ENCODE results near the gene SYT15B.
A peak's percentile ranks its signal among the peaks of the same experiment; 100 is the strongest.
"Not testable (repeated sequence)": the region's sequence is repeated elsewhere in the genome, so short reads cannot be mapped to it uniquely, and the experiment has no call there.

The SYT15B gene

GRCh38 chr10:47763554-47764175, at the start of gene SYT15B:
Gene SYT15B, minus strand, starts transcription at chr10:47763592. Its CDS starts 952 bp downstream, at chr10:47762640.
- H4K20me1 ChIP-seq (ENCODE audit: control insufficient read depth, insufficient read depth, low read depth, low read length); H3K4me2 ChIP-seq (ENCODE audit: low read length): not testable (repeated sequence)

GRCh38 chr10:47779590-47779989, 16.2 kb upstream of the SYT15B start:
- H3K9me3 ChIP-seq (ENCODE audit: control insufficient read depth, insufficient read depth, low read length); H3K4me1 ChIP-seq (ENCODE audit: control insufficient read depth, low read length); H4K20me1 ChIP-seq (ENCODE audit: control insufficient read depth, insufficient read depth, low read depth, low read length); H3K9me2 ChIP-seq (replicated peaks; ENCODE audit: control insufficient read depth, low read length); H3K27me3 ChIP-seq (ENCODE audit: control insufficient read depth, low read length); H3K36me3 ChIP-seq (ENCODE audit: control insufficient read depth, low read length); H3K27ac ChIP-seq (ENCODE audit: low read depth, low read length); H3F3A ChIP-seq (ENCODE audit: control insufficient read depth, insufficient read depth); H3K79me2 ChIP-seq (ENCODE audit: control insufficient read depth, low read length); H3K4me3 ChIP-seq (ENCODE audit: low read length); H3K4me2 ChIP-seq (ENCODE audit: low read length): not testable (repeated sequence)

More at GRCh38 chr10:47763554-47764175, at the start of gene SYT15B:
- not testable (repeated sequence) for H3K79me2 ChIP-seq (ENCODE audit: control insufficient read depth, low read length); H3K36me3 ChIP-seq (ENCODE audit: control insufficient read depth, low read length); H3K4me1 ChIP-seq (ENCODE audit: control insufficient read depth, low read length); H3K4me3 ChIP-seq (ENCODE audit: low read length); H3K27ac ChIP-seq (ENCODE audit: low read depth, low read length); H3K9me2 ChIP-seq (replicated peaks; ENCODE audit: control insufficient read depth, low read length); H3K27me3 ChIP-seq (ENCODE audit: control insufficient read depth, low read length); H3K9me3 ChIP-seq (ENCODE audit: control insufficient read depth, insufficient read depth, low read length); H3F3A ChIP-seq (ENCODE audit: control insufficient read depth, insufficient read depth)

- peak; percentile 54 for TF ChIP-seq CTCF (IDR thresholded peaks at IDR 0.05; ENCODE audit: low read depth, low read length, poor library complexity, severe bottlenecking)
- H3K36me3 ChIP-seq (ENCODE audit: control insufficient read depth, low read length); H3K4me1 ChIP-seq (ENCODE audit: control insufficient read depth, low read length); H3F3A ChIP-seq (ENCODE audit: control insufficient read depth, insufficient read depth); H3K9me3 ChIP-seq (ENCODE audit: control insufficient read depth, insufficient read depth, low read length); H4K20me1 ChIP-seq (ENCODE audit: control insufficient read depth, insufficient read depth, low read depth, low read length); H3K27ac ChIP-seq (ENCODE audit: low read depth, low read length); H3K4me3 ChIP-seq (ENCODE audit: low read length); H3K27me3 ChIP-seq (ENCODE audit: control insufficient read depth, low read length); H3K9me2 ChIP-seq (replicated peaks; ENCODE audit: control insufficient read depth, low read length); H3K79me2 ChIP-seq (ENCODE audit: control insufficient read depth, low read length): not testable (repeated sequence)
- 0 out of 2 replicates have a peak overlapping the region, but pooled peaks have one; percentile 19 for H3K4me2 ChIP-seq (ENCODE audit: low read length)
These were observed 12.2 kb upstream of the SYT15B start for GRCh38 chr10:47775361-47776231.

- not testable (repeated sequence) for H3K27me3 ChIP-seq (ENCODE audit: control insufficient read depth, low read length); H3K79me2 ChIP-seq (ENCODE audit: control insufficient read depth, low read length); H3K9me2 ChIP-seq (replicated peaks; ENCODE audit: control insufficient read depth, low read length); H3K4me1 ChIP-seq (ENCODE audit: control insufficient read depth, low read length); H3K4me3 ChIP-seq (ENCODE audit: low read length); H3K4me2 ChIP-seq (ENCODE audit: low read length); H3K9me3 ChIP-seq (ENCODE audit: control insufficient read depth, insufficient read depth, low read length); H3K27ac ChIP-seq (ENCODE audit: low read depth, low read length); H3K36me3 ChIP-seq (ENCODE audit: control insufficient read depth, low read length); H4K20me1 ChIP-seq (ENCODE audit: control insufficient read depth, insufficient read depth, low read depth, low read length); H3F3A ChIP-seq (ENCODE audit: control insufficient read depth, insufficient read depth)
These were observed 7.4 kb upstream of the SYT15B start for GRCh38 chr10:47770745-47771144.

- not testable (repeated sequence) for H3F3A ChIP-seq (ENCODE audit: control insufficient read depth, insufficient read depth); H3K27me3 ChIP-seq (ENCODE audit: control insufficient read depth, low read length); H4K20me1 ChIP-seq (ENCODE audit: control insufficient read depth, insufficient read depth, low read depth, low read length); H3K4me3 ChIP-seq (ENCODE audit: low read length); H3K9me2 ChIP-seq (replicated peaks; ENCODE audit: control insufficient read depth, low read length); H3K27ac ChIP-seq (ENCODE audit: low read depth, low read length); H3K36me3 ChIP-seq (ENCODE audit: control insufficient read depth, low read length); H3K4me2 ChIP-seq (ENCODE audit: low read length); H3K9me3 ChIP-seq (ENCODE audit: control insufficient read depth, insufficient read depth, low read length); H3K4me1 ChIP-seq (ENCODE audit: control insufficient read depth, low read length); H3K79me2 ChIP-seq (ENCODE audit: control insufficient read depth, low read length)
These were observed 5.3 kb upstream of the SYT15B start for GRCh38 chr10:47768578-47769115.

- not testable (repeated sequence) for H3K36me3 ChIP-seq (ENCODE audit: control insufficient read depth, low read length); H3K27ac ChIP-seq (ENCODE audit: low read depth, low read length); H3K4me3 ChIP-seq (ENCODE audit: low read length); H3F3A ChIP-seq (ENCODE audit: control insufficient read depth, insufficient read depth); H3K4me1 ChIP-seq (ENCODE audit: control insufficient read depth, low read length); H3K9me2 ChIP-seq (replicated peaks; ENCODE audit: control insufficient read depth, low read length); H3K27me3 ChIP-seq (ENCODE audit: control insufficient read depth, low read length); H3K79me2 ChIP-seq (ENCODE audit: control insufficient read depth, low read length); H3K9me3 ChIP-seq (ENCODE audit: control insufficient read depth, insufficient read depth, low read length); H4K20me1 ChIP-seq (ENCODE audit: control insufficient read depth, insufficient read depth, low read depth, low read length); H3K4me2 ChIP-seq (ENCODE audit: low read length)
These were observed 4.7 kb upstream of the SYT15B start for GRCh38 chr10:47768085-47768484.

- not testable (repeated sequence) for H3K36me3 ChIP-seq (ENCODE audit: control insufficient read depth, low read length)
These were observed 3.8 kb upstream of the SYT15B start for GRCh38 chr10:47767236-47767635.

More at GRCh38 chr10:47767236-47767635, 3.8 kb upstream of the SYT15B start:
- H3K9me2 ChIP-seq (replicated peaks; ENCODE audit: control insufficient read depth, low read length); H3K27me3 ChIP-seq (ENCODE audit: control insufficient read depth, low read length); H3K4me3 ChIP-seq (ENCODE audit: low read length); H3K4me1 ChIP-seq (ENCODE audit: control insufficient read depth, low read length); H3K79me2 ChIP-seq (ENCODE audit: control insufficient read depth, low read length); H3K4me2 ChIP-seq (ENCODE audit: low read length); H3K9me3 ChIP-seq (ENCODE audit: control insufficient read depth, insufficient read depth, low read length); H3F3A ChIP-seq (ENCODE audit: control insufficient read depth, insufficient read depth); H3K27ac ChIP-seq (ENCODE audit: low read depth, low read length); H4K20me1 ChIP-seq (ENCODE audit: control insufficient read depth, insufficient read depth, low read depth, low read length): not testable (repeated sequence)

Data from DOHH2 (cell line).